C1 segment of cervical spinal cord (tissue), 14 donors: ENCODE data around the gene CCDC154.

Source experiments
- DNase-seq, 14 donors: peaks; one replicate each; lab custom pipeline; 2025; lab: John Stamatoyannopoulos, UW

Gene CCDC154

DNA sequence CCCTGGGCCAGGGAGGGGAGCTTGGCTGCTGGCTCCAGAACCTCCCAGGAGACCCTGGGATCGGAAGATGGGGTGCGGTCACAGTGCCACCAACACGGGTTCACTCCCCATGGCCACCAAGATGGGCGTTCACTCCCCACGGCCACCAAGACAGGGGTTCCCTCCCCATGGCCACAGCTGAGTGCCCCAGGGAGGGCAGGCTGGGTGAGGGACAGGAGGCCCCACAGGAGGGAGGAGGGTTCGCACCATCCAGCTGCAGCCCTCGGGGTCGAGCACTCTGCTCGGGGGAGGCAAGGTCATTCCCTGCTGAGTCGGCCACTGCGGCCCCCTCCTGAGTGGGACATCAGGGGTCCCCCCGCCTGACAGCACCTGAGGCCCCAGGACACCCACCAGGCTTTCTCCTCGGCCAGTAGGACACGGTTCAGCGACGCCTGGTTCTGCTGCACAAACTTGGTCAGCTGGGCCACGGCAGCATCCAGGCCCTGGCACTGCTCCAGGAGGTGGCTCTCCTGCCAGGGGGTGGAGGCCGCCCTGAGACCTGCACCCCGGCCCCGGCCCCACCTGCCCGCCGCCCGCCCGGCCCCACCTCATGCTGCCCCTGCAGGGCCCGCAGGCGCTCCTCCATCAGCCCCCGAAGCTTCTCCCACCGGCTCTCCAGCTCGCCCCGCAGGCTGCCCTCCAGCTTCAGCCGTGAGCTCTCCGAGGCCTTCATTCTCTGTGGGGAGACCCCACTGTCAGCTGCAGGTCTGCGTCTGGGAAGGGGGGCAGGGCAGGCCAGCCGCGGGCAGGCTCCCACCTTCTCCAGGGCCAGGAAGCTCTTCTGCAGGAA, 5.9 kb downstream of the CCDC154 start:
- no peak for DNase-seq

DNA sequence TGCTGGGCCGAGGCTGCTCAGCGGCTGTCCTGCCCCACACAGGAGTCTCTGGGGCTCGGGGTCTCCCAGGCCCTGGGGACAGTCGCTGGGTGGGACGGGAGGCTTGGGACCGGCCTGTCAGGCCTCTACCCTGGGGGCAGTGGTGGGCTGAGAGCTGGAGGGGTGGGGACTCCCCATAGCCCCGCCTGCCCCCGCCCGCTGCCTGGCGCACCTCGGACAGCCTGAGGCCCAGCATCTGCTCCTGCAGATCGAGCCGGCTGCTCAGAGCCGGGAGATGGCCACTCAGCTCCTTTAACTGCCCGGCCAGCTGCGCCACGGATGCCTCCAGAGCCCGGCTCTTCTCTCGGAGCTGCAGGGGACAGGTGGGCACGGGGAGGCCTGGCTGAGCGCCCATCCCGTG, 6.8 kb downstream of the CCDC154 start:
- DNase-seq, result no peak

DNA sequence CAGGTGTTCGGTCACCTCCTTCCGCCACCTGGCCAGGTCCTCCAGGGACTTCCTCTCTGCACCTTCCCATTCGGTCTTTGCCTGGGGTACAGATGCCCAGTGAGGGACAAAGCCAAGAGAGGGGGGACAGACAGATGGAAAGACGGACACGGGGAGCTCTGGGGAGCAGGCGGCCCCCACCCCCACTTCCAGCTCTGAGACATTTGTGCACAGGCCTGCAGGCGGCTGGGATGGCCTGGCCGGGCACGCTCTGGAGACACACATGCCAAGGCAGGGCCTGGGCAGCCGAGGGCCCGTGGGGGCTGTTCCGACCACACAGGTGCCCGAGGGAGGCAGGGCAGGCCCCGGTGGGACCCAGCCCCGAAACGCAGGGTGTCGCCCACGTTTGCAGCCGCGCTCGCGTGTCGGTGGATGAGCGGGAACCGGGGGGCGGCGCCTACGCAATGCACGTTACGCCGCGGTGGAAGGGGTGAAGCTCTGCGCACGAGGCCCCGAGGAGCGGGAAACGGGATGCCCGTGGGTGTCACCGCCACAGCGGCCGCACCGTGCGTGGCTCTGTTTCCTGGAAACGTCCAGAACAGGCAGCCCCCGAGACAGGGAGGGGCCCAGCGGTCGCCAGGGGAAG, 7.5 kb downstream of the CCDC154 start:
- no peak for DNase-seq

DNA sequence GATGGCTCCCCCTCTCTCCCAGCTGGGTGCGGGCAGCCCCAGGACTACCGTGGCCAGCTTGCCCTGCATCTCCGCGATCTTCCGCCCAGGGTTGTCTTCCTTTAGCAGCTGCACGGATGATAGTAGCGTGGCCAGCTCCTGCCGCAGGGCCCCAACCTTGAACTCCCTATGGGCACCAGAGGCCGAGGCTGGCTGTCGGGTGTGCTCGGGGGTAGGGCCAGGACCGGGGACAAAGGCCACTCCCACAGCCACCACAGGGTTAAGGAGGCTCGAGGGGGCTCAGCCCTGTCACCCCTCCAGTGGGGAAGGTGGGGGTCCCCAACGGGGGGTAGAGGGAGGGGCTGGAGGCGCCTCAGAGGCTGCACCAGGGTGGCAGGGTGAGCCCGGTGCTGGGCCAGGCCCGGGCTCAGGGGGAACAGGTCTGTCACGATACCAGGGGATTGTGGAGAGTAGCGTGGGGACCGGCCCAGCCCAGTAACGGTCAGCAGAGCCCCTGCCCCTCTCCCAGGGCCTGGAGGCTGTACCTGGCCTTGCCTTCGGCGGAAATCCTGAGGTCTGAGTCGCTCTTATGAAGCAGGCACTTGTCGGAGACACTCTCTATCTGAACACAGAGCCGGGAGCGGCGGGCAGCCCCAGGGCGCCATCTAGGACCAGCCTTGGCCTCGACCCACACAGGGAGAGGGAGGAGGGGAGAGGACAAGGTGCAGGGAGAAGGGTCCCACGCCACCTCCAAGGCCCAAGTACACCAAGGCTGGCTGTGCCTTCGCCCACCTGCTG, 8.2 kb downstream of the CCDC154 start:
- no peak for DNase-seq

DNA sequence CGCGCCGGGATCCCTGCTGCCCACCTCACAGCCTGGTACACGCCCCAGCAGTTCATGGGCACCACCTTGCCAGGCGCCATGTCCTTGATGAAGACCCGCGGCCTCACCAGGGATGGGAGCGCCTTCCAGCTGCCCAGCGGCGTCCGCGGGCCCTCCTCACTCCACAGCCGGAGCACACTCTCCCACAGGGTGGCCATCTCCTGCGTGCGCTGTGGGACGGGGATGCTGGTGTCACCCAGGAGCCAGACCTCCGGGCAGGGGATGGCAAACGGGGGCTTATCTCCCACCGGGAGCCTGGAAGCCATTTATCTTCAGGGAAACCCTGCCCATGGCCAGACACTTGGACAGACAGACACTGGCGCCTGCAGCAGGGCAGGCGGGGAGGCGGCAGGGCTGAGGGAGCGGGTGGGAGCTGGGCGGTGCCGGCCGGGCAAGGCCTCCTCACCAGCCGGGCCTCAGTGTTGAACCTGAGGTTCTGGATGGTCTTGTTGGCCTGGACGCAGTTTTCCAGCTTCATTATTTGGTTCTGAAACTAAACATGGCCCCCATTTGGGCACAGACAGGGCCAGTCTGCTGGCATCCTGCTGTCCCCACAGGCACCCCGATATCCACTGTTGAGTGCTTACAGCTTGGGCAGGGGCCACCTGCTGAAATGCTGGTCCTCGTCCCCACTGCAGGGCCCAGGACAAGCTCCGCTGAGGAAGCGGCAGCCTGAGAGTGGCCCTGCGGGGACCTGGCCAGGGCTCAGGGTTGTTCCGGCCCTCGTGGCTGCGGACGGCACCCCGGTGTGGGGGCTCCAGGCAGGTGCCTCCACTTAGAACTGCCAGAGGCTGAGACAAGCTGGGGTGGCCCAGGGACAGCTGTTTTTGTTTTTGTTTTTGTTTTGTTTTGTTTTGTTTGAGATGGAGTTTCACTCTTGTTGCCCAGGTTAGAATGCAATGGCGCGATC, 9.4 kb downstream of the CCDC154 start:
- no peak for DNase-seq

DNA sequence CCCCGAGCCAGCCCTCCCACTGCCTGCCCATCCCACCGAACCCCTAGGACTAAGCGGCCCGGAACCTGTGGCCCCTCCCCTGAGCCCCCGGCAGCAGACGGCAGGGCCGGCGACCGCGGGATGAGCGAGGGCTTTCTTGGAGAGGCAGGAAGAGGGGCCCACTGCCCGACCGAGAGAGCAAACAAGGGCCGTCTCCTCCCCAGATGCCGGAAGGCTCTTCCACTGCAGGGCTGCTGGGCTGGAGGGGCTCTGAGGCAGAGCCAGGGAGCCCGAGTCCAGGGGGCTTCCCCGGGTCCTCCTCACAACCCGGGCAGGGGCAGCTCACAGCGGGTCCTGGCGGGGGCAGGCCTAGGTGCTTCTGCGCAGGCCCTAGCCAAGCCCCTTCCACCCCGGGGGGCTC, 10.6 kb downstream of the CCDC154 start:
- no peak for DNase-seq

DNA sequence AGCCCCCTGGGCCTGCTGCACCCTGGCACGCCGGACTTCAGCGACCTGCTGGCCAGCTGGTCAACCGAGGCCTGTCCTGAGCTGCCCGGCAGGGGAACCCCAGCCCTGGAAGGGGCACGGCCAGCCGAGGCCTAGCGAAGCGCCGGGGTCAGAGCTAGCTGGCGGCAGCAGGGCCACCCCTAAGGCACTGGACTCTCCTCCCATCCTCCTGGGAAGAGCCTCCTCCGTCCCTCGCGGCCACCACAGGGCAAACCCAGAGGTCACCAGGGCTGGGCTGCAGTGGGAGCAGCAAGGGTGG, 11.1 kb downstream of the CCDC154 start:
- DNase-seq, result no peak

DNA sequence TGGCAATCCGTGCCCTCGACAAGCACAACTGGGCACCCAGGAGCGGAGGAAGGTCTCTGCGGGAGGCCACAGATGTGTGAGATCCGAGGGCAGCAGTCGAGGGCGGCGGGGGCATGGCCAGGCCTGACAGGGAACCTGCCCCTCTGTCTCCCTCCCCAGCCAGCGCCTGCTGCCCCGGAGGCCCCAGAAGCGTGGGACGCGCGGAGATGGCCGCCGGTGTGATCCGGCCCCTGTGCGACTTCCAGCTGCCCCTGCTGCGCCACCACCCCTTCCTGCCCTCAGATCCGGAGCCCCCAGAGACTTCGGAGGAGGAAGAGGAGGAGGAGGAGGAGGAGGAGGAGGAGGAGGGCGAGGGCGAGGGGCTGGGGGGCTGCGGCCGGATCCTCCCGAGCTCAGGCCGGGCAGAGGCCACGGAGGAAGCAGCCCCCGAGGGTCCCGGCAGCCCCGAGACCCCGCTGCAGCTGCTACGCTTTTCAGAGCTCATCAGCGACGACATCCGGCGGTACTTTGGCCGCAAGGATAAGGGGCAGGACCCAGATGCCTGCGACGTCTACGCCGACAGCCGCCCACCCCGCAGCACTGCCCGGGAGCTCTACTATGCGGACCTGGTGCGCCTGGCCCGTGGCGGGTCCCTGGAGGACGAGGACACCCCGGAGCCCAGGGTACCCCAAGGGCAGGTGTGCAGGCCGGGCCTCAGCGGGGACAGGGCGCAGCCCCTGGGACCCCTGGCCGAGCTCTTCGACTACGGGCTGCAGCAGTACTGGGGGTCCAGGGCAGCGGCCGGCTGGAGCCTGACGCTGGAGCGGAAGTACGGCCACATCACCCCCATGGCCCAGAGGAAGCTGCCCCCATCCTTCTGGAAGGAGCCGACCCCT, 11.7 kb downstream of the CCDC154 start:
- DNase-seq, result no peak

DNA sequence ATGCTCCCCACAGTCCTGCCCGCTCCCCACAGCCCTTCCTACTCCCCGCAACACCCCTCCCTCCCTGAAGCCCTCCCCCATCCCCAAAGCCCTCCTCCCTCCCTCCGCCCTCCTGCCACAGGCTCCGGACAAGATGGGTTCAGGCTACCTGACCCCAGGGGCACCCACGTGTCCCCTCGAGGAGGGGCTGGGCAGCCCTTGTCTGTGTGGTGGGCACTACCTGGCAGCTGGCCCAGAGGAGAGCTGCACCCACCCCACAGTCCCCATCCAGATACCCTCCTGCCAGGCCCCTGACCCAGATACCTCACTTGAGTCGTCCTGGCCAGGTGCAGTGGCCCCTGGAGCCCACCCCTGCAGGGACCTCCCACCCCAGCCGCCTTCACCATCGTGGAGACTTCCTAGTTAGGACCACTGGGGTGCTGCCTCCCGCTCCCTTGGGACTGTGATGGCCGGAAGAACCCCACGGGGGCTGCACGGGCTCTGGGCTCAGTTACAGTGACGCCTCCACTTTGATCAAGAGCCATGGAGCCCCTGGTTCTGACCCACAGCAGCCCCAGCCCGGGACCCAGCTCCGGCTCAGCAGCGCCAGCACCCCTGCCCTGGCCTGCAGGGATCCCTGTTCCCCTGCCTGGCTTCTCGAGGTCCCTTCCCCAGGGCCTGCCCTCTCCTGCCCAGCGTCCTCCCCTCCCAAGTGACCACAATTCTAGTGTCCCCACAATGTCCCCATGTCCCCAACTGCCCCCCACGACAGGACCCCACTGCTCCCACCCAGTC, 12.7 kb downstream of the CCDC154 start:
- no peak for DNase-seq

DNA sequence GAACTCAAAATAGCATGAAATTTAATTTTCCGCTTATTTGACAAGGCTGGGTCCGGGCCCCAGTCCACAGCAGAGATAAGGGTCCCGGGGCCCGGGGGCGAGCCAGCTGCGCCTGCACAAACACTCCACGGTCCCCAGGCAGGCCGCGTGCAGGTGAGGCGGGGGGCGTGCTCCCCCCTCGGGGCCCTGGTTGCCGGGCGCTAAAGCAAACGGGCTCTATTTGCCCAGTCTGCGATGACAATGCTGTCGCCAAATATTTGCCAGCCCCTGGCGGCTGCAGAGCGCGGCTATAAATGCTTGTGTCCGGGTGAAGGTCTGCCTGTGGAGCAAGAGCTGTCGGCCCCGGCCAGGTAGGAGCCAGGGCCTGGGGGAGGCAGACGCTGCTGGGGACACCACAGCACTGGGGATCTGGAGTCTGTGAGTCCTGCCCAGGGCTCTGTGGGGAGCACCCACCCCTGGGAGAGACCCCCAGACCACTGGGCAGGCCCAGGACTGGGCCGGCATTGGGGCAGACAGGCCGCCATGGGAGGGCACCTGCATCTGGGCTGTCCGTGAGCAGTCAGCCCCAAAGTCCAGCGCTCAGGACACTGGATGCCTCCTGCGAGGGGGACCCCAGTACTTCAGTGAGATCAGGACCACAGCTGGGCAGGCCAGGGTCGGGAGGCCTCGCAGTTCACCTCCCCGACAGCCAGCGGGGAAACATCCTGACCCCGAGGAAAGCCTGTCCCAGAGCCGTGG, 13.4 kb downstream of the CCDC154 start, which contains the start of gene PERCC1:
Gene PERCC1 (plus strand): TSS at position 320 of the 738 bp plus-strand sequence. CDS start 1,516 bp downstream, outside the sequence.
- no peak for DNase-seq

DNA sequence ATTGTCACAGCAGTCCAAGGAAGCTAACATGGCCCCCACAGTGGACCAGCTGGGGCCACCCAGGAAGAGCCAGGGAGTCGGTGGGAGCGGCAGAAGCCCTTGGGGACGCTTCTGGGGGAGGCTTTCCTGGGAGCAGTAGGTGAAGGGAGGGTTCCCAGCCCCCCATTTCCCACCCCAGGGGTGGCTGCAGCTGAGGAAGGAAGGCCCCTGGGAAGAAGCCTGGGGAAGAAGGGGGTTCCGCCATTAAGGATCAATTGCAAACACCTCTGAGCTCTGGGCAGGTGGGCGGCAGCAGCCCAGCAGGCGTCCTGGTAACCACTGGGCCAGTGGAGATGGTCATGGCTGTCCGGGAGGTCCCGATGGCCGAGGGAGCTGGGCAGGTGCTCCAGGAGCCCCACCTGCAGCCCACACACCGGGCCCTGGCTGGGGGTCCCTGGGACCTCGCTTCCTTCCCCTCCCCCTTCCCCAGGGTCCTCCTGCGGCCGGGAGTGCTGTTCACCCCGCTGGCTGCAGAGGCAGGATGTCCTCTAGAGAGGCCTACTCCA, 14.1 kb downstream of the CCDC154 start:
- no peak for DNase-seq

DNA sequence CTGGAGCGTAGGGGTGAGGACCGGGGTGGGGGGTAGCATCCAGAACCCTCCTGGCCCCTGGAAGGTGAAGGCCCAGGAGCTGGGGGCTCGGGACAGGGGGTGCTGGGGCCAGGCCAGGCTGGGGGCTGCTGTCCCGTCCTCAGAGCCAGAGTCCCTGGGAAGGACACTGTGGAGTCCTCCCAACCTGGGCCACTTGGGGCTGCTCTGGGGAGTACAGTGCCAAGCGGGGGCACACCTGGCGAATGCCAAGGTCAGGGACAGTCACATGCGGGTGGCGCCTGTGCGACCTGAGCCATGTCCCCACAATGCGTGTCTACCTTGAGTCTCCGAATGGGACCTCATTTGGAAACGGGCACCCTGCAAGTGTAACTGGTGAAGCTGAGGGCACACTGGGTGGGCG, 14.7 kb downstream of the CCDC154 start:
- no peak for DNase-seq

DNA sequence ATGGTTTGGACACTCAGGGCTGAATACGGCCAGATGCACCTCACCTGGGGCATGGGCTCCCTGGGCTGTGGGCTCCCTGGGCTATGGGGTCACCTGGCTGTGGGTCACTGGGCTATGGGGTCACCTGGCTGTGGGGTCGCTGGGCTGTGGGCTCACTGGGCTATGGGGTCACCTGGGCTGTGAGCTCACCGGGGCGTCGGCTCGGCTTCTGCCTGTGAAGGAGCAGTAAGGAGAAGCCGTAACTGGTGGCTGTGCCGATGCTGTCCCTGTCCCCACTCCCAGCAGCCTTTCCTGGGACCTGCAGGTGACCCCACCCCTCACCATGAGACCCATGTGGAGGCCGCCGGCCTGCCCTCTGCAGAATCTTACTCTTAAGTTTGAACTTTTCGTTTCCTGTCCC, 15.3 kb downstream of the CCDC154 start:
- no peak for DNase-seq

DNA sequence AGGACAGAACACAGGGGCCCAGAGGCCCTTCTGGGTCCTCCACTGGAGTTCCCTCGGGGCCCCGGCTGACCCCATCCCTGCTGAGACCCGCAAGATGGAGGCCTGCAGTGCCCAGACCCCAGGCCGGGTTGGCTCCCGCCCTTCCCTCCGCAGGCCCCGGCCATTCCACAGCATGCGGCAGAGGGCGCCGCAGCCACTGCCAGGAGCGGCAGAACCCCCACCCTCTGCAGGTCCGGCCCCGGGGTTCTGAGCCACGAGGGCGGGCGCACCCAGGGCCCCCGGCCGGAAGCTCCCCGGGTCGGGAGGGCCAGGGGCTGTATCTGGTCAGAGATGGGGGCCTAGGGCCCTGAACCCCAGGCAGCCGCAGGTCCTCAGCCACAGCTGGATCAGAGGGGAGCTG, 15.8 kb downstream of the CCDC154 start:
- no peak for DNase-seq

DNA sequence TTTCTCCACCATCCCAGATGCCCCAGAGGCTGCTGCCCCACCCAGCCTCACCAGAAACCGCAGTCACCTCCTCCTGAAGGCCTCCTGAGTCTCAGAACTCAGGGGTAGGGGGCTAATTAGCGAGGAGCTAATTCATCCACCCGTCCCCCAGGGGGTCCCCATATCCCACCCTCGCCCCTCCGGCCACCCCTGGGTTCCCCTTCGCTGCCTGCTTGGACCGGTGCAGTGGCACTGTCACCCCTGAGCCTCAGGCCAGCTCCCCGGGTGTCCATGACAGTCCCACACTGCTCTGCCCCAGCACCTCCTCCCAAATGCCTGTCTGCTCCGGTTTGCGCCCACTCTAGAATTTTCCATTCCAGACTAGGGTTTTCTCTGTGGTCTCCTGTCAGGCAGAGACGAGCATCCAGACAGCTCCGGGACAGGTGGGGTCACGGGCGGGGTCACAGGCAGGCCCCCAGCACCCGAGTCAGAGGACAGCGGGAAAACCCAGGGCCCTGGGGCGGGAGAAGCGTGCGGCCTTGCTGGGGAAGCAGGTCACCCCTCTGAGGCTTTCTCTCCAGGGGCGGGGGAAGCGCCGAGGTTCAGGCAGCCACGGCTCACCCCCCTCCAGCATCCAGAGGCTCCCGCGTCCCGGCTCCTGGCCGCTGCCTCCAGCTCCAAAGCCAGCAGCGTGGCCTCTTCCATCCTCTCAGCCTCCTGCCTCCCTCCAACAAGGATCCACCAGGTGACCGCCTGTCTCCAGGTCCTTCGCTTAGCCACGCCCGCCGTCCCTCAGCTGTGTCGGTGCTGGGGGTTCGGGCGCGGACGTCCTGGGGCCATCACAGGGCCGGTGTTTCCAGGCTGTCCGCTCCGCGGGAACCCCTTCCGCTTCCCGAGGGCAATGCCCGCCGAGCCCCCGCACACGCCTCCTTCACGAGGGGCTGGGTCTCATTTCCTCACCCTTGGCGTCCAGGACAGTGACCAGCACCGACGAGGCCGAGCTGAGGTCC, 16.6 kb downstream of the CCDC154 start:
- no peak for DNase-seq

DNA sequence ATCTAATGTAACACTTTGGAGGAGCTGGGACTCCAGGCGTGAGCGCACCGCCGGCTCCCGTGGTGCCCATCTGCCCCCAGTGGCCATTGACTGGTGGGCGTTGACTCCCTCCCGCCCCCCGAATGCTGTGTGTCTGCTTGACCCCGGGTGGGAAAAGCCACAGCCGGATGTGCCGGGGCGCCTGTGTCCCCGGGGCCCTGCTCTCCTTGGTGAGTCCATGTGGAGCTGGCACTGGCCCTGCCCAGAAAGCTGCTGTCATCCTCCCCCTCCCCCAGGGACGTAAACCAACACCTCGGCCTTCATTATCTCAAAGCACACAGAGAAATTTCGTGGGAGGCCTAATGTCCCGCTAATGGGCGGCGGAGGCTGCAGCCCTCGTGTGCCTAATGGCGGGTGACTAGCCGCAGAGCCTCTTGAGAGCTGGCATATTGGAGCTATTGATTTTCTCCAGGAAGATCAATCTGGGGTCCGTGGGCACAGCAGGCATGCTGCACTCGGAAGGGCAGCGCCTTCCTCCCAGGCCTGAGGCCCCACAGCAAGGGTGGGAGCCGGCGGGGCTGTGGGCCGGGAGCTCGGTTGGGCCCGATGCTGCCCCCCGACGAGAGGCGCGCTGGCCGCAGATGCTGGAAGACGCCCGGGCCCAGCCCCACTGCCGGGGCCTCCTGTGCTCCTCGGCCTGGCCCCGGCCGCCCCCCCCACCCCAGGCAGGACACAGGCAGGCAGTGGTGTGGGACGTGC, 17.5 kb downstream of the CCDC154 start:
- DNase-seq, result no peak
